Measurements from ENCODE around the gene MTIF3.

- TF ChIP-seq SUZ12 (IDR thresholded peaks at IDR 0.05; ENCODE audit: extremely low read depth, insufficient read depth, insufficient read length) (no peak), ZNF274 (IDR thresholded peaks at IDR 0.05; ENCODE audit: low read depth, low read length) (no peak)
These were observed 18.2 kb downstream of the MTIF3 start for GRCh38 chr13:27432180-27432579.

Data from NT2/D1 (cell line).